ENCODE measurements around the gene TFB1M.
"Not testable (repeated sequence)": the region's sequence is repeated elsewhere in the genome, so short reads cannot be mapped to it uniquely, and the experiment has no call there.

The TFB1M gene

GRCh38 chr6:155232848-155233247 lies 81.4 kb downstream of the TFB1M start:
- no peak for DNase-seq

GRCh38 chr6:155230975-155231374 lies 83.3 kb downstream of the TFB1M start:
- DNase-seq: not testable (repeated sequence)

GRCh38 chr6:155228546-155229166 lies 85.6 kb downstream of the TFB1M start:
- DNase-seq: no peak

GRCh38 chr6:155227046-155227445 lies 87.2 kb downstream of the TFB1M start:
- no peak for DNase-seq

- DNase-seq: no peak
Observed at GRCh38 chr6:155224618-155225017, 89.7 kb downstream of the TFB1M start.

- peak; percentile 17 to 34 for DNase-seq
Observed at GRCh38 chr6:155223646-155224451, 90.4 kb downstream of the TFB1M start.

- DNase-seq: no peak
Observed at GRCh38 chr6:155222506-155222905, 91.8 kb downstream of the TFB1M start.

GRCh38 chr6:155221086-155221485 lies 93.2 kb downstream of the TFB1M start:
- no peak for DNase-seq

- DNase-seq: no peak
Observed at GRCh38 chr6:155219858-155220301, 94.4 kb downstream of the TFB1M start.

GRCh38 chr6:155219299-155219698 lies 95.0 kb downstream of the TFB1M start:
- no peak for DNase-seq

- not testable (repeated sequence) for DNase-seq
Observed at GRCh38 chr6:155218711-155219110, 95.6 kb downstream of the TFB1M start.

GRCh38 chr6:155216312-155217046 lies 97.8 kb downstream of the TFB1M start:
- no peak for DNase-seq

- no peak for DNase-seq
Observed at GRCh38 chr6:155215906-155216305, 98.4 kb downstream of the TFB1M start.

- DNase-seq: no peak
Observed at GRCh38 chr6:155213611-155214372, 100.5 kb downstream of the TFB1M start.

- no peak for DNase-seq
Observed at GRCh38 chr6:155212616-155213380, 101.5 kb downstream of the TFB1M start.

- no peak for DNase-seq
Observed at GRCh38 chr6:155212106-155212505, 102.2 kb downstream of the TFB1M start.

GRCh38 chr6:155207223-155207622 lies 107.1 kb downstream of the TFB1M start:
- DNase-seq: no peak

All from activated CD4-positive, alpha-beta T cell treated with anti-CD3 and anti-CD28 coated beads, Interleukin-2, amount 50 U/mL, for 4 hours (primary cell).